Effector memory CD4-positive, alpha-beta T cell (primary cell): Measurements from ENCODE around the gene CZIB.
"Not testable (repeated sequence)": the region's sequence is repeated elsewhere in the genome, so short reads cannot be mapped to it uniquely, and the experiment has no call there.

Experiments
- DNase-seq, 3 donors: peaks; one replicate each; pipeline ENCODE4 v3.0.0-alpha.2; 2020
- H3K27ac ChIP-seq: 2 replicates; pipeline ENCODE4 v1.7.0; 2013; ENCODE audit warnings: mild to moderate bottlenecking, low read length, moderate library complexity; ENCODE audit not compliant: insufficient read depth, poor library complexity, severe bottlenecking
- H3K27me3 ChIP-seq: replicated peaks from 2 replicates; pipeline ENCODE4 v1.7.0; 2013; ENCODE audit warnings: mild to moderate bottlenecking, low read length; ENCODE audit not compliant: insufficient read depth, control insufficient read depth, poor library complexity, severe bottlenecking
- H3K36me3 ChIP-seq: 2 replicates; pipeline ENCODE4 v1.7.0; 2013; ENCODE audit warnings: mild to moderate bottlenecking, low read length, moderate library complexity; ENCODE audit not compliant: control insufficient read depth, insufficient read depth
- H3K4me1 ChIP-seq: 2 replicates; pipeline ENCODE4 v1.7.0; 2013; ENCODE audit warnings: low read length, mild to moderate bottlenecking; ENCODE audit not compliant: control insufficient read depth, insufficient read depth, poor library complexity, severe bottlenecking
- H3K4me3 ChIP-seq: 2 replicates; pipeline ENCODE4 v1.7.0; 2013; ENCODE audit warnings: low read length, low read depth, mild to moderate bottlenecking; ENCODE audit not compliant: insufficient read depth, poor library complexity, severe bottlenecking
- H3K9me3 ChIP-seq: 2 replicates; pipeline ENCODE4 v1.7.0; 2013; ENCODE audit warnings: mild to moderate bottlenecking, low read length, moderate library complexity; ENCODE audit not compliant: control insufficient read depth

Gene CZIB

DNA sequence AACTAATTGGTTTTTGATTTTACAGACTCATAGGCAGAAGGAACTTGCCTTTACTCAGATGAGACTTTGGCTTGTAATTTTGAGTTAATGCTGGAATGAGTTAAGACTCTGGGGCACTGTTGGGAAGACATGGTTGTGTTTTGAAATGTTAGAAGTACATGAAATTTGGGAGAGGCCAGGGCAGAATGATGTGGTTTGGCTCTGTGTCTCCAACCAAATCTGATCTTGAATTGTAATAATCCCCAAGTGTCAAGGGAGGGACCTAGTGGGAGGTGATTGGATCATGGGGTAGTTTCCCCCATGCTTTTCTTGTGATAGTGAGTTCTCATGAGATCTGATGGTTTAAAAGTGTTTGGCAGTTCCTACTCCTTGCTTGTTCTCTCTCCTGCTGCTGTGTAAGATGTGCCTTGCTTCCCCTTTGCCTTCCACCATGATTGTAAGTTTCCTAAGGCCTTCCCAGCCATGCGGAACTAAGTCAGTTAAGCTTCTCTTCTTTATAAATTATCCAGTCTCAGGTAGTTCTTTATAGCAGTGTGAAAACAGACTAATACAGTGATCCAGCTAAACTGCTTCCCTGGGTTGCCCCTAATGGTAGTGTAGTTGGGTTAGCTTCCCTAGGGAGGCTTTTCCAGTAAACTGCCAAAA is 13.6 kb downstream of the CZIB start:
- H3K27ac ChIP-seq, result no peak overlapping the region
- peaks cover 76% of the 10 kb centered on the region for H3K36me3 ChIP-seq
- no peaks in the 10 kb centered on the region for H3K27me3 ChIP-seq
- no peak overlapping the region for H3K4me3 ChIP-seq
- no peaks in the 10 kb centered on the region for H3K4me1 ChIP-seq
- H3K9me3 ChIP-seq, result peaks cover 3% of the 10 kb centered on the region
- no peak for DNase-seq

DNA sequence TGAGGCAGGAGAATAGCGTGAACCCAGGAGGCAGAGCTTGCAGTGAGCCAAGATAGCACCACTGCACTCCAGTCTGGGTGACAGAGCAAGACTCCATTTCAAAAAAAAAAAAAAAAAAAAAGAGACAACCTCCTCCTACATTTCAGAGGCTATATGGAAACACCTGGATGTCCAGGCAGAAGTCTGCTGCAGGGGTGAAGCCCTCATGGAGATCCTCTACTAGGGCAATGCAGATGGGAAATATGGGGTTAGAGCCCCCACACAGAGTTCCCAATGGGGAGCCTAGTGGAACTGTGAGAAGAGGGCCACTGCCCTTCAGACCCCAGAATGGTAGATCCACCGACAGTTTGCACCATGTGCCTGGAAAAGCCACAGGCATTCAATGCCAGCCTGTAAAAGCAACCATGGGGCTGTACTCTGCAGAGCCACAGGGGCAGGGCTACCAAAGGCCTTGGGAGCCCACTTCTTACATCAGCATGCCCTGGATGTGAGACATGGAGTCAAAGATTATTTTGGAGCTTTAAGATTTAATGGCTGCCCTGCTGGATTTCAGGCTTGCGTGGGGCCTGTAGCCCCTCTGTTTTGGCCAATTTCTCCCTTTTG is 14.2 kb downstream of the CZIB start:
- not testable (repeated sequence) for H3K4me3 ChIP-seq, H3K27me3 ChIP-seq, DNase-seq, H3K4me1 ChIP-seq, H3K9me3 ChIP-seq, H3K27ac ChIP-seq
- H3K36me3 ChIP-seq, result peaks cover 77% of the 10 kb centered on the region

DNA sequence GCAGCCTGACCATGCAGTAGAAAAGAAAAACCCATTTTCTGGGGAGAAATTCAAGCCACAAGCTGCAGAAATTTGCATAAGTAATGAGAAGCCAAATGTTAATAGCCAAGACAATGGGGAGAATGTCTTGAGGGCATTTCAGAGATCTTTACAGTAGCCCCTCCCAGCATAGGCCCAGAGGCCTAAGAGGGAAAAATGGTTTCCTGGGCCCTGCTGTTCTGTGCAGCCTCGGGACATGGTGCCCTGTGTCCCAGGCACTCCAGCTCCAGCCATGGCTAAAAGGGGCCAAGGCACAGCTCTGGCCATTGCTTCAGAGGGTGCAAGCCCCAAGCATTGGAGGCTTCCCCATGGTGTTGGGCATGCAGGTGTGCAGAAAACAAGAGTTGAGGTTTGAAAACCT is 14.9 kb downstream of the CZIB start:
- H3K9me3 ChIP-seq, DNase-seq, H3K4me3 ChIP-seq, H3K4me1 ChIP-seq, H3K27ac ChIP-seq, H3K27me3 ChIP-seq: not testable (repeated sequence)
- H3K36me3 ChIP-seq, result peaks cover 70% of the 10 kb centered on the region

DNA sequence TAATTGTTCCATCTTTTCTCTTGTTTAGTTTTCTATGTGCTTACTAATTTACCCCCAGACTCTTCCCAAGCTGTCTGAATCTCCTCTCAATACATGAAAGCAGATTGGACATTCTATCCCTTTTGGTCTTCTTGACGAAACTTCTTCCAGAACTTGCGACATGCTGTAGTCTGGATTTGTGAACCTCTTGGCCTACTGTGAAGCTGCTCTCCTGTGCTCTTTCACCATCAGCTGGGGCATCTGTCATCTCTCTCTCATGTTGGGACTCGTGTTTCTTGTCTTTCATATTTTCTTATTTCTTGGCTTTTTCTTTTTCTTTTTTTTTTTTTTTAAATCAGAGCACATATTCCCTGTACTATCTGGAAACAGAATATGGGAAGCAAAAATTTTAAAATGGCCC is 17.0 kb downstream of the CZIB start:
- Histone ChIP-seq H3K36me3 (peaks cover 55% of the 10 kb centered on the region), H3K27me3 (no peaks in the 10 kb centered on the region), H3K4me1 (no peaks in the 10 kb centered on the region), H3K27ac (no peak overlapping the region), H3K4me3 (no peak overlapping the region), H3K9me3 (peaks cover 3% of the 10 kb centered on the region)
- no peak for DNase-seq

DNA sequence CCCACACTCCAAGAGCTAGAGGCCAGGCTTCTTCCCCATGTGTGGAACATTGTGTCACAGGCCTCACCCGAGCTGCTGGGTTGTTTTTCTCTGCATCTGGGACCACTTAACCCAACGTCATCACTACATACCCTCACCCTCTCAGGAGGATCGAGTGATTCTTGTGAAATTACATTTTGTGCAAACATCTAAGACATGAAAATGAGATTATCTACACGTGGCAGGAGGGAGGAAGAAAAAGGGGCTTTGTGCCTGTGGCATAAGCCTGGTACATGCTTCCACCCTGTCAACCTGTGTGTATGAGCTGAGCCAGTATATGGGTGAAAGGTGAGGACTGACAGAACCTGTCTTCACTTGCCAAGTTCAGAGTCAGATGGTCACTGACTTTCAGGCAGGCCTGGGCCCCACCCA is 22.2 kb downstream of the CZIB start:
- DNase-seq, result no peak
- Histone ChIP-seq H3K27ac (peak overlapping the region; percentile 1), H3K27me3 (no peaks in the 10 kb centered on the region)

DNA sequence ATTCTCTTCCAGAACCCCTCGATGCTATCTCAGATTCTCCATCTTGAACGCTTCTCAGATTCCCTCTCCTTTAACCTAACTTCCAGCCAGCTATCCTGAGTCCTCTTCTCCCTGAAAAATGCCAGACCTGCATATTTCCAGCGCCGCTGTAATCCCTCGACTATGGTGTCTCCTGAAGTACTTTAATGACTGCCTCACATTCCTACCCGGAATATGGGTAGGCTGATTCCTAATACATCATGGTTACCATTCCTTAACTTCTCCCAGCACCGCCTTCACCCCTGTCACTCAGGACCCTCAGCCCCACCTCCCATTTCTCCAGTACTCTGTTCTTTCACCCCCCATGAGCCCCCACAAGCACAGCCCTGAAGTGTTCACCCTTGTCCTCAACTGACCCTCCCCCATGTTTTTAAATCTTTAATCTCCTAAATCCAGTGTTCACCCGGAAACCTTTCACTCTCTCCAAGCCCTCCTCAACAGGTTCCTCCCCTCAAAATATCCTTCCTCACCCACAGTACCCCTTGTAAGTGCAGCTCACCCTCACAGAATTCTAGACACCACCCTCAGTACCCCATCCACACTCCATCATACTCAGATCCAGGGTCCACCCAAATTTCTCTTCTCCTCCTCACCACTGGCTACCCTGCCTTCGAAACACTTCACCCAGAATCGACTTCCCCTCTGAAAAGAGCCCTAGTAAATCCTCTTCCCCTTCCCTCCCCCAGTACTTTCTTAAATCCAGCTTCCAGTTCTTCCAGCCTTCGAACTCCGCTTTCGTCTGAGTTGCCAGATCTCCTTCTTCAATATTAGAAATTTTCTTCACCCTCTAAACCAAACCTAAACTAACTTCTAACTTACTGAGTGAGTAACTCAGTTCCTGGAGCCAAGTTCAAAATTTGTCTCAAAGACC is 22.9 kb downstream of the CZIB start:
- Histone ChIP-seq H3K36me3 (peaks cover 8% of the 10 kb centered on the region), H3K27me3 (no peaks in the 10 kb centered on the region), H3K9me3 (no peaks in the 10 kb centered on the region), H3K4me1 (peaks cover 8% of the 10 kb centered on the region), H3K27ac (peak overlapping the region; percentile 92), H3K4me3 (peak overlapping the region; percentile 74)
- no peak for DNase-seq

More for the DNA sequence above, 22.2 kb downstream of the CZIB start:
- H3K4me3 ChIP-seq, result no peak overlapping the region
- H3K36me3 ChIP-seq, result peaks cover 15% of the 10 kb centered on the region
- H3K4me1 ChIP-seq, result peaks cover 8% of the 10 kb centered on the region
- H3K9me3 ChIP-seq, result no peaks in the 10 kb centered on the region

DNA sequence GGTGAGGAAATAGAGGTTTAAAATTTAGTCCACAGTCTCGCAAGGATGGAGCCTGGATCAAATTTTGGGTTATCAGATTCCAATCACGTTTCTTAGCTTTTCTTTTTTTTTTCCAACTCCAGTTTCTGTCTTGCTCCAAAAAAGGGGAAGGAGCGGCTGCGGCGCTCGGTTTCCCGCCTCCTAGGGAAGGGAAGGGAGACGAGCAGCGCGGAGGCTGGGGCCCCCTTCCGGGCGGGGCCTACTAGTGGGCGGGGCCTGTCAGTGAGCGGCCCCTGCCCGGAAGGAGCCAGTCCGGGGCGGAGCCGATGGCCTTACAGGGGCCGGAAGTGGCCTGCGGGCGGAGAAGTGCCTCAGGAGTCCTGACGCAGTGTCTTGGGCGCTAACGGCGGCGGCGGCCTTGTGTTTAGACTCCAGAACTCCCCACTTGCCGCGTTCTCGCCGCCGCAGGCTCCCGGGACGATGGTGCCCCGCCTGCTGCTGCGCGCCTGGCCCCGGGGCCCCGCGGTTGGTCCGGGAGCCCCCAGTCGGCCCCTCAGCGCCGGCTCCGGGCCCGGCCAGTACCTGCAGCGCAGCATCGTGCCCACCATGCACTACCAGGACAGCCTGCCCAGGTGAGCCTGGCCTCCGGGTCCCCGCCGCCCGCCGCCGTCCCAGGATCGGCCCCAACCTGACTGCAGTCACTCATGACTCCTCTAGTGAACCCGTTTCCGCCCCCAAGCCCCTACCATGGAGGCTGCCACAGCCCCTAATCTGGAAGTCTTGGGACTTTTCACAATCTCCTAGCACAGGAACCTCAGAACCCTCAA is 23.7 kb downstream of the CZIB start, which contains the start of gene CPT2:
TSS of gene CPT2 (plus strand) at position 340 of the 806 bp plus-strand sequence. CDS start at position 460, 120 bp downstream.
- no peaks in the 10 kb centered on the region for H3K9me3 ChIP-seq
- H3K4me1 ChIP-seq, result peaks cover 8% of the 10 kb centered on the region
- peak within 1 kb of the TSS; percentile 74 for H3K4me3 ChIP-seq
- peak; percentile 81 to 87 (median 87) for DNase-seq
- no peaks in the 10 kb centered on the region for H3K27me3 ChIP-seq
- peak within 1 kb of the TSS; percentile 92 for H3K27ac ChIP-seq
- H3K36me3 ChIP-seq, result peaks cover 3% of the 10 kb centered on the region

DNA sequence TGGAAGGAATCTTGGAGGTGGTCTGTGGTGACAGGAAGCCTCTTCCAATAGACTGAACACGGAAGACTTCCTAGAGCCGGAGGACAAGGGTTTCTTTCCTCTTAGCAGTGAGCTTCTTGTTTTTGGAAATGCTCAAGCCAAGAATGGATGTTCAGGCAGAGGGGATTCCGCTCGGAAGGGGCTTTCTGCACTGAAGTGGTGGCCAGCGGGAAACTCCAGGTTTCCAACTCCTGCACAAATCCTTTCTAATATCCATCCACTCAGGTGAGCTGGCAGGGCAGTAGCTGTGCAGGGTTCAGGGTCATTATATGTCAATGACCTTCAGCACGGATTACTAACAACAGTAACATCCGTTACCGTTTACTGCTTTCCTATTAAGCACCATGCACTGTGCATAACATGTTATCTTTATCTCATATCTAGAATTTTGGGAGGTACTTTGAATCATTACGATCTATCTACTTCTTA is 24.4 kb downstream of the CZIB start:
- DNase-seq, result no peak
- Histone ChIP-seq H3K36me3 (no peaks in the 10 kb centered on the region), H3K27me3 (no peaks in the 10 kb centered on the region), H3K9me3 (no peaks in the 10 kb centered on the region), H3K4me3 (peak overlapping the region; percentile 74), H3K4me1 (peaks cover 8% of the 10 kb centered on the region), H3K27ac (peak overlapping the region; percentile 92)

DNA sequence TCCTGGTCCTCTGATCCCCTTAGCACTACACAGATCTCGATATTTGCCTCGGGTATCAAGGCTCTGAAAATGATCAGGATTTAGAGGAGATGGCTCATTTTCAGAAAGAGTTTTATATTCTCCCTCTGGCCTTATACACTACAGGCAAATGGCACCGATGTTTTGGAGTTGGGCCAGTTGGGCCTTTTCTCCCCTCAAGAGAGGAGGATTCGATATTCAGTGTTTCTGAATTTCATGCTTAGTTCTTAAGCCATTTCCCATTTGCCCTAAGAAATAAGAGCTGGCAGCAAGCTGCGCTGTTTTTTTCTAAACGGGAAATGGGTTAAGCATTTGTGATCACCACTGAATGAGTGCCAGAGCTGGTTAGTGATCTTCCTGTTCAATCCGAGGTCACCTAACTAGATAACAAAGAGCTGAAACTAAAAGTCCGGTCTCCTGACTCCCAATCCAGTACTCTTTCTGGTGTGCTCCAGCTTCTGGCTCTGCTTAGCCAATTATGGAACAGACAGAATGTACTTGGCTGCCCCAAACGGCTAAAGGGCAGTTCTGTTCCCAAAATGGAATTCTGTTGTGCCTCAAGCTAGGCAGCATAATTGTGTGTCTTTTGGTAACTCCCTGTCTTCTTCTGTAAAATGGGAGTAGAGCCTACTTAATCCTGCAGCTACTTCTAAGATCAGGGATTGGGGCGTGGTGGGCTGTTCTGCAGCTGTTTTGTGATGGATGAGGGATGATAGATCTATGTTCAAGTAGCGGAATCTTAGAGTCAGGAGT is 25.0 kb downstream of the CZIB start:
- no peaks in the 10 kb centered on the region for H3K36me3 ChIP-seq
- no peak overlapping the region for H3K27ac ChIP-seq
- no peak overlapping the region for H3K4me3 ChIP-seq
- H3K27me3 ChIP-seq, result no peaks in the 10 kb centered on the region
- no peak for DNase-seq
- H3K4me1 ChIP-seq, result peaks cover 8% of the 10 kb centered on the region
- H3K9me3 ChIP-seq, result no peaks in the 10 kb centered on the region
